Stimulated activated CD4-positive, alpha-beta T cell treated with anti-CD3 and anti-CD28 coated beads, Interleukin-12 subunit alpha, Interleukin-12 subunit beta, amount 100 ng/mL, for 4 hours (primary cell): ENCODE data around the gene SKIC2.
"Not testable (repeated sequence)": the region's sequence is repeated elsewhere in the genome, so short reads cannot be mapped to it uniquely, and the experiment has no call there.

Experiments
- DNase-seq: peaks from one replicate; pipeline ENCODE4 v3.0.0-alpha.2; 2020

SKIC2 gene

DNA sequence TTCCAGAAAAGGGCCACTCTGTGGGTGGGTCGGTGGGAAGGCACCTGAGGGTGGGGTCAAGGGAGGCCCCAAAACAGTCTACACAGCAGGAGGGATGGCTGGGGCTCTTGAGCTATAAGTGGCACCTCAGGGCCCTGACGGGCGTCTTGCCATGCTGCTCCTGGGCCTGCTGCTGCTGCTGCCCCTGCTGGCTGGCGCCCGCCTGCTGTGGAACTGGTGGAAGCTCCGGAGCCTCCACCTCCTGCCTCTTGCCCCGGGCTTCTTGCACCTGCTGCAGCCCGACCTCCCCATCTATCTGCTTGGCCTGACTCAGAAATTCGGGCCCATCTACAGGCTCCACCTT, 46.5 kb downstream of the SKIC2 start:
- DNase-seq = not testable (repeated sequence)

DNA sequence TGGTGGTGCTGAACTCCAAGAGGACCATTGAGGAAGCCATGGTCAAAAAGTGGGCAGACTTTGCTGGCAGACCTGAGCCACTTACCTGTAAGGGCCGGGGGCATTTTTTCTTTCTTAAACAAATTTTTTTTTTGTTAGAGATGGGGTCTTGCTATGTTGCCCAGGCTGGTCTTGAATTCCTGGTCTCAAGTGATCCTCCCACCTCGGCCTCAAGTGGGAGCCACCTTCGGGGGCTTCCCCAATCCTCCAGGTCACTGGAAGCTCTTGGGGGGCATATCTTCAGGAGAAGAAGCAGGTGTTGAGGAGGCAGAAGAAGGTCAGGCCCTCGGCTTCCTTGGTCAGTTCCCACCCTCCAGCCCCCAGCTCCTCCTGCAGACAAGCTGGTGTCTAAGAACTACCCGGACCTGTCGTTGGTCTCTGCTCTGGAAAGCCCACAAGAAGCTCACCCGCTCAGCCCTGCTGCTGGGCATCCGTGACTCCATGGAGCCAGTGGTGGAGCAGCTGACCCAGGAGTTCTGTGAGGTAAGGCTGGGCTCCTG, 47.1 kb downstream of the SKIC2 start:
- not testable (repeated sequence) for DNase-seq

GRCh38 chr6:32007086-32007485, 48.1 kb downstream of the SKIC2 start:
- DNase-seq = not testable (repeated sequence)

GRCh38 chr6:32008037-32008436, 49.1 kb downstream of the SKIC2 start:
- DNase-seq = not testable (repeated sequence)

DNA sequence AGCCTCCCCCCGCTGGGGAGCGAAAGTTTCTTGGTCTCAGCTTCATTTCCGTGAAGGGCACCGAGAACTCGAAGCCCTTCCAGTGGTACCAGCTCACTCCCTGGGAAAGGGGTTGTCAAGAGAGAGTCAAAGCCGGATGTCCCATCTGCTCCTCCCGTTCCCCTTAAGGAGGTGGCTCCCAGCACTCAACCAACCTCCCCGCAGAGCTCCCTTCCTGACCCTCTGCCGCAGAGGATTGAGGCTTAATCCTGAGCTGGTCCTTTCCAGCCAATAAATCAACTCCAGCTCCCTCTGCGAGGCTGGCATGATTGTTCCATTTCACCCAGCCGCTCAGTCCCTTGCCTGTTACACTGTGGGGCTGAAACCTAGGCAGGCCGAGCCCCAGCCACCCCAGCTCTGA, 49.6 kb downstream of the SKIC2 start:
- not testable (repeated sequence) for DNase-seq

DNA sequence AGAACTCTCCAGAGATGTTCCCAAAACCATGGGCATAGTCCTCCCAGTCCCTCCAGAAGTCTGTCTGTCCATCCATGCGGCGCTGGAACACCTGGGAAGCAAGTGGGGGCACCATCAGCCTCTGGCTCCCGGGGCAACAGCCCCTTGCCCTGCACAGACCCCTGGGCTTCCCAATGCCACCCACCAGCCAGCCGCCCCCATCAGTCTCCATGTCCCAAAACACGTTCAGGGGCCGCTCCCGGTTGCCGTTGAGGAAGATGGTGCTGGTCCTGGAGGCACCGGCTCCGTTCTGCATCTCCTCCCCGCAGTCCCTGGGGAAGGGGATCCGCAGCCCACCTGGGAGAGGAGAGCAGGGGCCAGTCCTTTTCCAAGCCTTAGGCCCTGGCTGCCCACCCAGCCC, 50.6 kb downstream of the SKIC2 start:
- DNase-seq = not testable (repeated sequence)

DNA sequence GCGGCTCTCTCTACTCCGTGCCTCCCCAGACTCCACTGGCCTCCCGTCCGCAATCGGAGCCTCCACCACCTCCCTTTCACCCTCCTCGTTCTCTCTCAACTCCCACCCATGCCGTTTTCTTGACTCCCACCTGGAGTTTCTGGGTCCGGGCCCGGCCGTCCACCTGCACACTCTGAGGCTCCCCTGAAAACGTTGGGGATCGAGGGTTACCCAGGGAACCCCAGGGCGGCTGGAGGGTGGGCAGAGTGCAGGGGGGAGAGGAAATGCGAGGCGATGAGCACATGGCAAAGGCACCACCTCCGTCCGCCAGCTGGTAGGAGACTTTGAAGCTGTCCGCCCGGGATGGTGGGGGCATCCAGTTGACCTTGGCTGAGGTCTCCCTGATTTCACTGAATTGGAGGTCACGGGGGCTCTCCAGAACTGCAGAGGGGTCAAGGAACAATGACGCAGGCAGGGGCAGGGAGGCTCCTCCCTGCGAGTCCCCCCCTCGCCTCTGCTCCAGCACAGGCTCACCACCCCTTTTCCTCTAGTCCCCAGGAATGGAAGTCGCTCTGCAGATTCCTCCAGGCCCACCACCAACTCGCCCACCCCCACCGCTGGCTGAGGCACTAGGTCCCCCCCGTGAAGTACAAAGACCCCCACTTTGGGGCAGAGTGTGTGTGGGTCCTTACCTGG, 52.0 kb downstream of the SKIC2 start:
- DNase-seq = not testable (repeated sequence)

DNA sequence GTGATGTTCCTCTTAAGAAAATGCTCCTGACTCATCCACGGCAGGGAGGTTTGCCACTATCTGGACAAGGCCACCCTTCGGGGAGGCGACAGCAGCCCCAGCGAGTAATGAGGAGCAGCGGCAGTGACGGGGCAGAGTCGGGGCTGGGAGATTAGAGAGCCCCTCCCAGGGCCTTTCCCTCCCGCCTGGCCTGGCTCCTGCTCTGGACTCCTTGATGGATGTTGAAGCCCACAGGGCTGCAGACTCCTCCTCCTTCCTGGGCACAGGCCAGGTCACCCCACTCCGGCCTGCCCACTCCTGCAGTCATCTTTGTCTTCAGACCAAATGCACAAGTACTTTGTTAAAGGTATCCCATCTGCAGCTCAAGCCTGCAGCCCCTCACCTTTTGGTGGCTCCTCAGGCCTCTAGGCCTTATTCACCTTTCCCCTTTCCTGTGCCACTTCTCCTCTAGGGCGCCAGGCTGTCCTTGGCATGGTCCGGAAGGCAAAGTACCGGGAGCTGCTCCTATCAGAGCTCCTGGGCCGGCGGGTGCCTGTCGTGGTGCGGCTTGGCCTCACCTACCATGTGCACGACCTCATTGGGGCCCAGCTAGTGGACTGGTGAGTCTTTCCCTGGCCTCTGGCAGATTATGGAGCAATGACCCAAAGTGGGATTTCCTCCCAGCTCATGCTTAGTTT, 54.1 kb downstream of the SKIC2 start:
- DNase-seq = not testable (repeated sequence)

DNA sequence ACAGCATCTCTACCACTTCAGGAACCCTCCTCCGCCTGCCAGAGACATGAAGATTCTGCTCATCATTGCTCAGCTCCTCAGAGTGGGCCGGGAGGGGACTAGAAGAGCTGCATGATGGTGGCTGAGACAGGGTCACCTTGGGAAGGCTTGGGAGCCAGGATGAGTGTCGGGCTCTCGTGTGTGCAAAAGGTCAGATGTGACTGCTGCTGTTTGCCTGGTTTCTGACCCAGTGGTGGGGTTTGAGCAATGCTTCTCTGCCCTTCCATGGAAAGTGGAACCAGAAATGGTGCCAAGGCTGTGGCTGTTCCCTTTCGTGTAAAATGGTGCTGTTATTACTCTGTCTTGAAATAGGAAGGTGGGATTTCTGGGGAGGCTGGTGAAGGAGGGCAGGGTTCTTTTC, 54.8 kb downstream of the SKIC2 start:
- DNase-seq = not testable (repeated sequence)

DNA sequence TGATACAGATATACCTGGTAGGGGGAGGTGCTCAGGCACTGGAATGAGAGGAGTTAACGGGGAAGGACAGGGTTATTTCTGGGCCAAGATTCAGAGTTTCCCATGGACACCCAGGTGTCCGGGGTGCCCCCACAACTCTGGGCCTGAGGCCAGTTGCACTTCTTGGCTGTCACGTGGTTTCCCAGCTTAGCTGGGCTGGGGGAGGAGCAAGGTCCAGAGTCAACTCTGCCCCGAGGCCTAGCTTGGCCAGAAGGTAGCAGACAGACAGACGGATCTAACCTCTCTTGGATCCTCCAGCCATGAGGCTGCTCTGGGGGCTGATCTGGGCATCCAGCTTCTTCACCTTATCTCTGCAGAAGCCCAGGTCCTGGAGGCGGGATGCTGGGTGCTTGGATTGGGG, 55.6 kb downstream of the SKIC2 start, which contains the start of gene C4B:
Gene C4B, plus strand, starts transcription at position 249 of the 400 bp plus-strand sequence. Its CDS starts 51 bp downstream, at position 300.
- DNase-seq = not testable (repeated sequence)
